Body of pancreas (tissue), 4 donors: Measurements from ENCODE around the gene SMG7.

Source experiments
- CTCF ChIP-seq, 7 experiments: fragments of 450-650 bp in 4 of 7; fragments of 200-600 bp in 3 of 7; sonication (generic) in 3 of 7; IDR thresholded peaks; one replicate each; pipeline ENCODE4 v1.5.1; 2016 to 2019; ENCODE audit warnings: antibody characterized with exemption in 7 of 7
- POLR2A ChIP-seq, 3 donors: fragments of 450-650 bp; IDR thresholded peaks; one replicate each; pipeline ENCODE4 v1.6.1; 2016; ENCODE audit warnings: antibody characterized with exemption in 3 of 3, mild to moderate bottlenecking in 2 of 3

GRCh38 chr1:183517401-183517800, 45.1 kb downstream of the SMG7 start:
- TF ChIP-seq CTCF (IDR thresholded peaks at IDR 0.05) (no peak), POLR2A (IDR thresholded peaks at IDR 0.05) (no peak)
